Upper lobe of left lung (tissue), 4 donors: Measurements from ENCODE around the gene AQP3.

ENCODE experiments used
- EP300 ChIP-seq, 4 donors: sonication (generic); formaldehyde crosslinking; IDR thresholded peaks; one replicate each; pipeline ENCODE4 v1.5.1; 2017; ENCODE audit warnings: antibody characterized with exemption in 4 of 4, control low read depth in 2 of 4
- POLR2A ChIP-seq, 4 donors: fragments of 450-650 bp; IDR thresholded peaks; one replicate each; pipeline ENCODE4 v1.5.1; 2016 to 2017; ENCODE audit warnings: antibody characterized with exemption in 4 of 4, mild to moderate bottlenecking in 2 of 4
- POLR2AphosphoS5 ChIP-seq, 2 donors: sonication (generic); formaldehyde crosslinking; IDR thresholded peaks; one replicate each; pipeline ENCODE4 v1.5.1; 2017; ENCODE audit warnings: antibody characterized with exemption in 2 of 2
- TF ChIP-seq, protein P1 (sequence below), 6 experiments: fragments of 450-650 bp in 4 of 6; fragments of 200-600 bp in 2 of 6; sonication (generic) in 2 of 6; IDR thresholded peaks; one replicate each; pipeline ENCODE4 v1.5.1; 2016 to 2019; ENCODE audit warnings: antibody characterized with exemption in 6 of 6

DNA sequence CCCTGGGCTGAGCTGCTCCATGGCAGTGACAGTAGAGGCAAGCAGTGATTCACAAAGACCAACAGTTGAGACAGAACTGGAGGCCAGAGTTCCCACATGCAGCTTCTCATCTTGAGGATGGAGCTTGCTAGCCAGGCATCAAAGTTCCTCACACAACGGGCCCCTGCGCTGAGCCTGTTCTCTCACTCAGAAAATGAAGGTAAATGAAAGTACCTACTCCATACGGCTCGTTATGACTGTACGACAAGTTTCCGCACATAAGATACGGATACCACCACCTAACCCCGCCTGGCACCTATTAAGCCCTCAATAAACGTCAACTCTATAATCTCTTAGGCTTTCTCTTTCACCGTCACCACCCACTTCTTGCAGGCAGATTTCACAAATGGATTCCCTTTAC lies 13.5 kb upstream of the AQP3 start:
- TF ChIP-seq, protein P1, sequence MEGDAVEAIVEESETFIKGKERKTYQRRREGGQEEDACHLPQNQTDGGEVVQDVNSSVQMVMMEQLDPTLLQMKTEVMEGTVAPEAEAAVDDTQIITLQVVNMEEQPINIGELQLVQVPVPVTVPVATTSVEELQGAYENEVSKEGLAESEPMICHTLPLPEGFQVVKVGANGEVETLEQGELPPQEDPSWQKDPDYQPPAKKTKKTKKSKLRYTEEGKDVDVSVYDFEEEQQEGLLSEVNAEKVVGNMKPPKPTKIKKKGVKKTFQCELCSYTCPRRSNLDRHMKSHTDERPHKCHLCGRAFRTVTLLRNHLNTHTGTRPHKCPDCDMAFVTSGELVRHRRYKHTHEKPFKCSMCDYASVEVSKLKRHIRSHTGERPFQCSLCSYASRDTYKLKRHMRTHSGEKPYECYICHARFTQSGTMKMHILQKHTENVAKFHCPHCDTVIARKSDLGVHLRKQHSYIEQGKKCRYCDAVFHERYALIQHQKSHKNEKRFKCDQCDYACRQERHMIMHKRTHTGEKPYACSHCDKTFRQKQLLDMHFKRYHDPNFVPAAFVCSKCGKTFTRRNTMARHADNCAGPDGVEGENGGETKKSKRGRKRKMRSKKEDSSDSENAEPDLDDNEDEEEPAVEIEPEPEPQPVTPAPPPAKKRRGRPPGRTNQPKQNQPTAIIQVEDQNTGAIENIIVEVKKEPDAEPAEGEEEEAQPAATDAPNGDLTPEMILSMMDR (IDR thresholded peaks at IDR 0.05): no peak
- no peak for TF ChIP-seq EP300 (IDR thresholded peaks at IDR 0.05)
- no peak for TF ChIP-seq POLR2A (IDR thresholded peaks at IDR 0.05)
- TF ChIP-seq POLR2AphosphoS5 (IDR thresholded peaks at IDR 0.05): no peak
